GM06990 (cell line): ENCODE results near the gene DLG2.

Experiments
- DNase-seq: peaks from one replicate; pipeline ENCODE4 v3.0.0-alpha.2; 2011; ENCODE audit not compliant: insufficient read length; ENCODE audit errors: extremely low read depth
- H3K27me3 ChIP-seq: replicated peaks from 2 replicates; pipeline ENCODE4 v1.6.0; 2011; ENCODE audit warnings: low read length; ENCODE audit not compliant: control insufficient read depth, insufficient read depth
- H3K36me3 ChIP-seq: 2 replicates; pipeline ENCODE4 v1.5.1; 2011; ENCODE audit warnings: low read length; ENCODE audit not compliant: control insufficient read depth, insufficient read depth
- H3K4me3 ChIP-seq: replicated peaks from 2 replicates; pipeline ENCODE4 v1.5.1; 2011; ENCODE audit warnings: low read depth, mild to moderate bottlenecking, control low read depth, low read length
- TF ChIP-seq, protein P1 (sequence below): IDR thresholded peaks from 2 replicates; pipeline ENCODE4 v1.5.1; 2011; ENCODE audit warnings: low read length, control low read depth, mild to moderate bottlenecking, inconsistent platforms; ENCODE audit not compliant: insufficient read depth, poor library complexity, severe bottlenecking

The DLG2 gene

GRCh38 chr11:84645988-84646694 is 981.0 kb downstream of the DLG2 start:
- TF ChIP-seq, protein P1, sequence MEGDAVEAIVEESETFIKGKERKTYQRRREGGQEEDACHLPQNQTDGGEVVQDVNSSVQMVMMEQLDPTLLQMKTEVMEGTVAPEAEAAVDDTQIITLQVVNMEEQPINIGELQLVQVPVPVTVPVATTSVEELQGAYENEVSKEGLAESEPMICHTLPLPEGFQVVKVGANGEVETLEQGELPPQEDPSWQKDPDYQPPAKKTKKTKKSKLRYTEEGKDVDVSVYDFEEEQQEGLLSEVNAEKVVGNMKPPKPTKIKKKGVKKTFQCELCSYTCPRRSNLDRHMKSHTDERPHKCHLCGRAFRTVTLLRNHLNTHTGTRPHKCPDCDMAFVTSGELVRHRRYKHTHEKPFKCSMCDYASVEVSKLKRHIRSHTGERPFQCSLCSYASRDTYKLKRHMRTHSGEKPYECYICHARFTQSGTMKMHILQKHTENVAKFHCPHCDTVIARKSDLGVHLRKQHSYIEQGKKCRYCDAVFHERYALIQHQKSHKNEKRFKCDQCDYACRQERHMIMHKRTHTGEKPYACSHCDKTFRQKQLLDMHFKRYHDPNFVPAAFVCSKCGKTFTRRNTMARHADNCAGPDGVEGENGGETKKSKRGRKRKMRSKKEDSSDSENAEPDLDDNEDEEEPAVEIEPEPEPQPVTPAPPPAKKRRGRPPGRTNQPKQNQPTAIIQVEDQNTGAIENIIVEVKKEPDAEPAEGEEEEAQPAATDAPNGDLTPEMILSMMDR = no peak
- DNase-seq = no peak
- Histone ChIP-seq H3K27me3 (no peaks in the 10 kb centered on the region), H3K36me3 (no peaks in the 10 kb centered on the region), H3K4me3 (no peak overlapping the region)

- no peaks in the 10 kb centered on the region for H3K27me3 ChIP-seq
- no peak overlapping the region for H3K4me3 ChIP-seq
- no peak for DNase-seq
- H3K36me3 ChIP-seq = no peaks in the 10 kb centered on the region
- TF ChIP-seq, protein P1 = no peak
Observed at GRCh38 chr11:84642500-84642899, 984.6 kb downstream of the DLG2 start.

DNA sequence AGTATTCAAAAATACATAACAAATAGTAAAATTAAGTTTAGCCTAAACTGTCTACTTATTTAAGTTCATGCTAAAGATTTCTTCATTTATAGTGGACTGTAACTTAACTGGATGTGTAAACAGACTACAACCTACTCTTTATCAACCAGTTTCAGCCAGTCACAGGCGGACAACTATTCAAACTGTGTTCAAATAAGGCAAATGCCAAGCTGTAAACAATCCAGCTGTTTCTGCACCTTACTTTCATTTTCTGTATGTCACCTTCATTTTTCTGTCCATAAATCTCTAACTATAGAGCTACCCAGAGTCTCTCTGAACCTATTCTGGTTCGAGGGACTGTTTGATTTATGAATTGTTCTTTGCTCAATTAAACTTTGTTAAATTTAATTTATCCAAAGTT is 992.8 kb downstream of the DLG2 start:
- Histone ChIP-seq H3K27me3 (no peaks in the 10 kb centered on the region), H3K36me3 (no peaks in the 10 kb centered on the region), H3K4me3 (no peak overlapping the region)
- TF ChIP-seq, protein P1 = no peak
- no peak for DNase-seq

- TF ChIP-seq, protein P1 = no peak
- DNase-seq = no peak
- H3K4me3 ChIP-seq = no peak overlapping the region
Observed at GRCh38 chr11:84628871-84629620, 998.1 kb downstream of the DLG2 start.

DNA sequence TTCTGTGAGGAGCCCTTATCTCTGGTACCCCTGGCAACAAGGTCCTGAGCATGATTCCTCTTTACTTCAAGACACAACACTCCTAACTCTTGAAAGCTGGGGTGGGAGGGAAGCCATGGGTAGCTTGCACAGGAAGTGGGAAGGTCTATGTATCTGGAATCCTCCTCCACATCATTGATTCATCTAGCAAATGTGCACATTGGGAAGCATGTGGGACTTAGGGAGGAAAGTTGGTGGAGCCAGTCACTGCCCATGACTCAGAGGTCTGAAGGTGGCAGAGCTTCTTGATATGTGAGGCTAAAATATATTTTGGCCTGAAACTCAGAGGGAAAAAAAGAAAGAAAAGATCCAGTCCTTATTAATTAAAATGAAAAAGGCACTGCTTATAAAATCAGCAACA is 1000.9 kb downstream of the DLG2 start:
- Histone ChIP-seq H3K27me3 (no peaks in the 10 kb centered on the region), H3K4me3 (no peak overlapping the region), H3K36me3 (no peaks in the 10 kb centered on the region)
- TF ChIP-seq, protein P1 = no peak
- DNase-seq = no peak

More at GRCh38 chr11:84628871-84629620, 998.1 kb downstream of the DLG2 start:
- Histone ChIP-seq H3K27me3 (no peaks in the 10 kb centered on the region), H3K36me3 (no peaks in the 10 kb centered on the region)
